ENCODE measurements around the gene FSTL5.

Gene FSTL5

GRCh38 chr4:161457906-161458305 lies 705.9 kb downstream of the FSTL5 start:
- no peak for TF ChIP-seq JUND (IDR thresholded peaks at IDR 0.05; ENCODE audit: low read depth)
- in situ Hi-C loops (cut with HindIII; ENCODE audit: low pct_unique_long_range_greater_than_20kb, low sequenced_read_pairs), result no loop called here
- no peak for DNase-seq (ENCODE audit: low read depth in 1 of 2, low spot score in 1 of 2)

- in situ Hi-C loops (cut with HindIII; ENCODE audit: low pct_unique_long_range_greater_than_20kb, low sequenced_read_pairs), result no loop called here
Observed at GRCh38 chr4:161457311-161457710, 706.5 kb downstream of the FSTL5 start.

GRCh38 chr4:161454860-161455259 lies 708.9 kb downstream of the FSTL5 start:
- no peak for TF ChIP-seq JUND (IDR thresholded peaks at IDR 0.05; ENCODE audit: low read depth)
- in situ Hi-C loops (cut with HindIII; ENCODE audit: low pct_unique_long_range_greater_than_20kb, low sequenced_read_pairs), result no loop called here
- DNase-seq (ENCODE audit: low read depth in 1 of 2, low spot score in 1 of 2), result no peak

More at GRCh38 chr4:161457311-161457710, 706.5 kb downstream of the FSTL5 start:
- TF ChIP-seq JUND (IDR thresholded peaks at IDR 0.05; ENCODE audit: low read depth), result no peak
- DNase-seq (ENCODE audit: low read depth in 1 of 2, low spot score in 1 of 2), result no peak

GRCh38 chr4:161448550-161449180 lies 715.1 kb downstream of the FSTL5 start:
- in situ Hi-C loops (cut with HindIII; ENCODE audit: low pct_unique_long_range_greater_than_20kb, low sequenced_read_pairs), result no loop called here
- no peak for TF ChIP-seq JUND (IDR thresholded peaks at IDR 0.05; ENCODE audit: low read depth)
- no peak for DNase-seq (ENCODE audit: low read depth in 1 of 2, low spot score in 1 of 2)

- in situ Hi-C loops (cut with HindIII; ENCODE audit: low pct_unique_long_range_greater_than_20kb, low sequenced_read_pairs), result no loop called here
- DNase-seq (ENCODE audit: low read depth in 1 of 2, low spot score in 1 of 2), result no peak
- no peak for TF ChIP-seq JUND (IDR thresholded peaks at IDR 0.05; ENCODE audit: low read depth)
Observed at GRCh38 chr4:161444626-161445025, 719.2 kb downstream of the FSTL5 start.

- TF ChIP-seq JUND (IDR thresholded peaks at IDR 0.05; ENCODE audit: low read depth), result no peak
- DNase-seq (ENCODE audit: low read depth in 1 of 2, low spot score in 1 of 2), result no peak
Observed at GRCh38 chr4:161442921-161443320, 720.9 kb downstream of the FSTL5 start.

GRCh38 chr4:161438096-161438495 lies 725.7 kb downstream of the FSTL5 start:
- in situ Hi-C loops (cut with HindIII; ENCODE audit: low pct_unique_long_range_greater_than_20kb, low sequenced_read_pairs), result no loop called here
- DNase-seq (ENCODE audit: low read depth in 1 of 2, low spot score in 1 of 2), result no peak
- TF ChIP-seq JUND (IDR thresholded peaks at IDR 0.05; ENCODE audit: low read depth), result no peak

More at GRCh38 chr4:161442921-161443320, 720.9 kb downstream of the FSTL5 start:
- in situ Hi-C loops (cut with HindIII; ENCODE audit: low pct_unique_long_range_greater_than_20kb, low sequenced_read_pairs), result no loop called here

GRCh38 chr4:161428180-161428965 lies 735.4 kb downstream of the FSTL5 start:
- TF ChIP-seq JUND (IDR thresholded peaks at IDR 0.05; ENCODE audit: low read depth), result no peak
- DNase-seq (ENCODE audit: low read depth in 1 of 2, low spot score in 1 of 2), result no peak
- in situ Hi-C loops (cut with HindIII; ENCODE audit: low pct_unique_long_range_greater_than_20kb, low sequenced_read_pairs), result no loop called here

GRCh38 chr4:161419822-161420221 lies 744.0 kb downstream of the FSTL5 start:
- DNase-seq (ENCODE audit: low read depth in 1 of 2, low spot score in 1 of 2), result peak in 1 of 2 experiments; percentile 17
- in situ Hi-C loops (cut with HindIII; ENCODE audit: low pct_unique_long_range_greater_than_20kb, low sequenced_read_pairs), result no loop called here
- TF ChIP-seq JUND (IDR thresholded peaks at IDR 0.05; ENCODE audit: low read depth), result no peak

- no peak for DNase-seq (ENCODE audit: low read depth in 1 of 2, low spot score in 1 of 2)
- TF ChIP-seq JUND (IDR thresholded peaks at IDR 0.05; ENCODE audit: low read depth), result no peak
- in situ Hi-C loops (cut with HindIII; ENCODE audit: low pct_unique_long_range_greater_than_20kb, low sequenced_read_pairs), result no loop called here
Observed at GRCh38 chr4:161411901-161412300, 751.9 kb downstream of the FSTL5 start.

- no peak for DNase-seq (ENCODE audit: low read depth in 1 of 2, low spot score in 1 of 2)
- in situ Hi-C loops (cut with HindIII; ENCODE audit: low pct_unique_long_range_greater_than_20kb, low sequenced_read_pairs), result no loop called here
- TF ChIP-seq JUND (IDR thresholded peaks at IDR 0.05; ENCODE audit: low read depth), result no peak
Observed at GRCh38 chr4:161404346-161405110, 759.3 kb downstream of the FSTL5 start.

GRCh38 chr4:161403781-161404180 lies 760.0 kb downstream of the FSTL5 start:
- in situ Hi-C loops (cut with HindIII; ENCODE audit: low pct_unique_long_range_greater_than_20kb, low sequenced_read_pairs), result no loop called here
- no peak for DNase-seq (ENCODE audit: low read depth in 1 of 2, low spot score in 1 of 2)
- TF ChIP-seq JUND (IDR thresholded peaks at IDR 0.05; ENCODE audit: low read depth), result no peak

- in situ Hi-C loops (cut with HindIII; ENCODE audit: low pct_unique_long_range_greater_than_20kb, low sequenced_read_pairs), result no loop called here
- TF ChIP-seq JUND (IDR thresholded peaks at IDR 0.05; ENCODE audit: low read depth), result no peak
- no peak for DNase-seq (ENCODE audit: low read depth in 1 of 2, low spot score in 1 of 2)
Observed at GRCh38 chr4:161393602-161394001, 770.2 kb downstream of the FSTL5 start.

Measured in T47D (cell line).